ENCODE data around the gene GALNT9.
"Not testable (repeated sequence)": the region's sequence is repeated elsewhere in the genome, so short reads cannot be mapped to it uniquely, and the experiment has no call there.

GALNT9 gene

DNA sequence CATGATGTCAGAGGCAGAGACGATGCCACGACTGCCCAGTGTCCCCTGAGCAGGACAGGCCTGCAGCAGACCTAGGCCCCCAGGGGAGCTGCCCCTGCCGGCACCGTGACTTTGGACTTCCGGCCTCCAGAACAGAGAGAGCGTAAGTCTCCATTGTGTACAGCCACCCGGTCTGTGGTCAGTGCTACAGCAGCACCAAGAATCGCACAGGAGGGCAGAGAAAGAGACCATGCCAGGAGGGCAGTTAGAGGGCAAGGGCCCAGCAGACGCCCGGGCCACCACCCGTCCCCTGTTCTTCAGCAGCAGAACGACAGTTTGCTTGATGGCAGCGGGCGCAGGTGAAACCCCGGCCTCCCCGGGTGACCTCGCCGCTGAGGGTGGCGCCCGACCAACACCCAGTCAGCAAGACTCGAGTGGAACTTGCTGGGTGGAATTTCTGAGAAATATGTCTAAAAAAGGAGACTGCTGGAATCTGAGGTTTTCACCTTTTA is 19.7 kb downstream of the GALNT9 start:
- H3K4me3 ChIP-seq (ENCODE audit: low read depth, low read length), result no peak overlapping the region
- TF ChIP-seq, protein P1, sequence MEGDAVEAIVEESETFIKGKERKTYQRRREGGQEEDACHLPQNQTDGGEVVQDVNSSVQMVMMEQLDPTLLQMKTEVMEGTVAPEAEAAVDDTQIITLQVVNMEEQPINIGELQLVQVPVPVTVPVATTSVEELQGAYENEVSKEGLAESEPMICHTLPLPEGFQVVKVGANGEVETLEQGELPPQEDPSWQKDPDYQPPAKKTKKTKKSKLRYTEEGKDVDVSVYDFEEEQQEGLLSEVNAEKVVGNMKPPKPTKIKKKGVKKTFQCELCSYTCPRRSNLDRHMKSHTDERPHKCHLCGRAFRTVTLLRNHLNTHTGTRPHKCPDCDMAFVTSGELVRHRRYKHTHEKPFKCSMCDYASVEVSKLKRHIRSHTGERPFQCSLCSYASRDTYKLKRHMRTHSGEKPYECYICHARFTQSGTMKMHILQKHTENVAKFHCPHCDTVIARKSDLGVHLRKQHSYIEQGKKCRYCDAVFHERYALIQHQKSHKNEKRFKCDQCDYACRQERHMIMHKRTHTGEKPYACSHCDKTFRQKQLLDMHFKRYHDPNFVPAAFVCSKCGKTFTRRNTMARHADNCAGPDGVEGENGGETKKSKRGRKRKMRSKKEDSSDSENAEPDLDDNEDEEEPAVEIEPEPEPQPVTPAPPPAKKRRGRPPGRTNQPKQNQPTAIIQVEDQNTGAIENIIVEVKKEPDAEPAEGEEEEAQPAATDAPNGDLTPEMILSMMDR (IDR thresholded peaks at IDR 0.05; ENCODE audit: low read depth, low read length), result no peak

DNA sequence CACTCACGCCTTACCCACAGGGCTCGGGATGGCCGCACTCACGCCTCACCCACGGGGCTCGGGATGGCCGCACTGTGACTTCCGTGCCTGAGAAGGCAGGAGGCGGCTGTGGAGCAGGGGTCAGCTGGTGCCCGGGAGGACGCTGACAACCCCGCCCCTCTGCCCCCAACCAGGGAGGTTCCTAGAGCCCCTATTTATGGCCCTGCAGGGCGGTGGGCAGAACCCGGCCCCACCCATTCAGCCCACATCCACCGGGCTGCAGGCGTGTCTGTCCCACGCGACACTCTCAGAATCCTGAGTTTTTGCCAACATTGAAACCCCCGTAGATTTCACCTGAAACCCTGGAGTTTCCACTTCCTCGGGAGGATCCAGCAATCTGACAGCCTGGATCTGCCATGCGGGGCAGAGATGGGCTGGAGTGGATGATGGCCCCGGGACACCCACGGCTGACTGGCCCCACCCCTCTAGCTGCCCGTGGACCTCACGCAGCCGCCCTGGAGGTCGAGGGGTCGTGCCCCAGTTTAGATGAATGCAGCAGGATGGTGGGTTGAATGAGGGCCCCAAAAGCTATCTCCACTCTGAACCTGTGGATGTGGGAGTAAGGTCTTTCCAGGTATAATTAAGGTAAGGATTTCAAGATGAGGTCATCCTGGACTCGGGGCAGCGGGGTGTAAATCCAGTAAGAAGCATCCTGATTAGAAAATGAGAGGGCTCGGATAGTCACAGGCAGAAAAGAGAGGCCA is 20.4 kb downstream of the GALNT9 start:
- TF ChIP-seq, protein P1 (IDR thresholded peaks at IDR 0.05; ENCODE audit: low read depth, low read length), result no peak
- no peak overlapping the region for H3K4me3 ChIP-seq (ENCODE audit: low read depth, low read length)

DNA sequence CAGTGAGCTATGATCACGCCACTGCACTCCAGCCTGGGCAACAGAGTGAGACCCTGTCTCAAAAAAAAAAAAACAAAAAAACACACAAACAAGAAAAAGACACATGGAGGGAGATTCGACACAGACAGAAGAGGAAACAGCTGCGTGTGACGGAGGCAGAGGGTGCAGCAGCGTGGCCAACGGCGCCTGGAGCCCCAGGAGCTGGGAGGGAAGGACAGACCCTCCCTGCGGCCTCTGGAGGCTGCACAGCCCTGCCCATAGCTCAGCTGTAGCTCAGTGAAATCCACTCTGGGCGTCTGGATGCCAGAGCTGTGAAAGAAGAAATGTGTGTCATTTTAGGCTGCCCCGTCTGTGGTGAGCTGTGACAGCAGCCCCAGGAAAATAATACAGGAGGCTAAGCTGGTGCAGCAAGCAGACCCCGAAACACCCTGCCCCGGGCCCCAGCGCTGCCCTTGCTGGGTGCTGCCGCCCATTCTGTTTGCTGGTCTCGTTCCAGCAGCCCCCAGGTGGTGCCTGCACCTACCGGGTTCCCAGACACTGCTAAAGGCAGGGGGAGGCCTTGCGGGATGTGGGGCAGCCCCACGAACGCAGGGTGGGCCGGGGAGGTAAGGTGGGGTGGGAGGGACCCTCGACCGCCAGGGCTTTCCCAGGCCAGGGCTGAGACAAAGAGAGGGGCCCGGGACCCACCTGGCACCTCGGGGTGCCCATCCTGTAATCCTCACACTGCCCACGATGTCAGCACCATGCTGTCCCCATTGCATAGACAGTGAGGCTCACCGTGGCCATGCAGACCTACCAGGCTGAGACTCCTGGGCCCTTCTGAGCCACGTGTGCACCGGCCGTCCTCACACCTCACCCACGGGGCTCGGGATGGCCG is 21.2 kb downstream of the GALNT9 start:
- H3K4me3 ChIP-seq (ENCODE audit: low read depth, low read length), result no peak overlapping the region

DNA sequence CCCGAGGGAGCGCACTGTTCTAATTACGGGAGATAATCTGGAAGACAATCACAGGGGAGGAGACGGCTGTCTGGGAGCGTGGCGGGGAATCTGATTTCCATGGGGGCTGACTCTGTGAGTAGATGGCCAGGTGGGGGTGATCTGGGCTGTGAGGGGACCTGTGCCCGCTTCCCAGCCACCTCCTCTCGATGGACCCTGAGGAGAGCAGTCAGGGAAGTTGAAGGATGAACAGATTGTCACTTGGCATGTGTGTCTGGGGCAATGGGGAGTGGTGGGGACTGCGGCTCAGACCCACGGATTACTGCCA is 22.6 kb downstream of the GALNT9 start:
- no peak overlapping the region for H3K4me3 ChIP-seq (ENCODE audit: low read depth, low read length)
- TF ChIP-seq, protein P1 (IDR thresholded peaks at IDR 0.05; ENCODE audit: low read depth, low read length), result no peak

More for the DNA sequence above, 21.2 kb downstream of the GALNT9 start:
- TF ChIP-seq, protein P1 (IDR thresholded peaks at IDR 0.05; ENCODE audit: low read depth, low read length), result no peak

DNA sequence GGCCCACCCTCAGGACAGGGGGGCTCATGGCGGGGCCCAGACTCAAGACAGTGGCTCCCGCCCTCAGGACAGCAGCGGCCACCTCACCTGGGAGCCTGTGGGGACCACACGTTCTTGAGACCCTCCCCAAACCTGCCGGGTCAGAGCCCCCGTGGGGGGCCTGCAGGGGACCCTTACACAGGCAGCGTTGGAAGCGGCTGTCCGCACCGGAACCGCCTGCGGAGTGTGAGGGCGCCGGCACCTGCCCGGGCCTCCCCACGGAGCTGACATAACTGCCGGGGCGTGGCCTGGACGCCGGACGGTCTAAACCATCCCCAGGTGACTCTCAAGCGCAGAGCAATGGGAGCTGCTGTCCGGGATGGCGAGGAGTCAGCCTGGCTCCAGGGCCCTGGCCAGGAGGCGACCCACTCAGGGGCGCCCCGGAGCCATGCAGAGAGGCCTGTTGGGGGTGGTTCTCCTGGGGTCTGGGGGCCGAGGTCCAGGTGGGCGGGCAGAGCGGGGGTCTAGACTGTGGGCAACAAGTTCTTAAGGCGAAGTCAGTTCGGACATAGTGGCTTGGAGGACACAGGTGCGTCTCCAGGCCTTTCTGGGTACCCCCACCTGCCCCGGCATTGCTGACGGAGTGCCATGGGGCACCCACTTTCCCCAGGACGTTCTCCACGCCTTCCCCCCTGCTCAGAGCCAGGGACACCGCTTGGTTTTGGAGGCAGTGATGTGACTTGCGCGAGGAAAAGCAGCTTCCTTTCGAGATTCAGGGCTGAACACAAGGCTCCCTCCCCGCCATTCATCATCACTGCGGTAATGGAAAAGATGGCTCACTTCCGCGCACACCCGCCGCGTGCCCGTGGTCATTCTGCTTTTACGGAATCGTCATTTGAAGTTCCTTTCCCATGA is 23.2 kb downstream of the GALNT9 start:
- TF ChIP-seq, protein P1 (IDR thresholded peaks at IDR 0.05; ENCODE audit: low read depth, low read length), result no peak
- H3K4me3 ChIP-seq (ENCODE audit: low read depth, low read length), result no peak overlapping the region

DNA sequence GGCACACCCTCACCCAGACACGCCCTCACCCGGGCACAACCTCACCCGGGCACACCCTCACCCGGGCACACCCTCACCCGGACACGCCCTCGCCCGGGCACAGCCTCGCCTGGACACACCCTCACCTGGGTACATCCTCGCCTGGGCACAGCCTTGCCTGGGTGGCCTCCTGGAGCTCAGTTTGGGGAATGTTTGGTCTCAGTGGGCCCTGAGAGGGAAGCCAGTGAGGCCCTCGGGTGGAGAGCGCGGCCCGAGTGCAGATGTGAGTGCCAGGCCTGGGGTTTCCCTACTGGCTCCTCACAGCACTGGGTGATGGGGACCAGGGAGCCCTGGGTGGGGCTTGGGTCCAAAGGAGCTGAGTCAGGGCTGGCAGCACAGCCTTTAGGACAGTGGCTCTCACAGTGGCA is 23.8 kb downstream of the GALNT9 start:
- TF ChIP-seq, protein P1 (IDR thresholded peaks at IDR 0.05; ENCODE audit: low read depth, low read length), result no peak

DNA sequence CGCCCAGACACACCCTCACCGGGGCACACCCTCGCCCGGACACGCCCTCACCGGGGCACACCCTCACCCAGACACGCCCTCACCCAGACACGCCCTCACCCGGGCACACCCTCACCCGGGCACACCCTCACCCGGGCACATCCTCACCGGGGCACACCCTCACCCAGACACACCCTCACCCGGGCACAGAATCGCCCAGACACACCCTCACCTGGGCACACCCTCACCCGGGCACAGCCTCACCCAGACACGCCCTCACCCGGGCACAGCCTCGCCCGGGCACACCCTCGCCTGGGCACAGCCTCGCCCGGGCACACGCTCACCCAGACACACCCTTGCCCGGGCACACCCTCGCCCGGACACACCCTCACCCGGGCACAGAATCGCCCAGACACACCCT is 24.5 kb downstream of the GALNT9 start:
- H3K4me3 ChIP-seq (ENCODE audit: low read depth, low read length), result not testable (repeated sequence)

More for the DNA sequence above, 23.8 kb downstream of the GALNT9 start:
- H3K4me3 ChIP-seq (ENCODE audit: low read depth, low read length), result no peak overlapping the region

DNA sequence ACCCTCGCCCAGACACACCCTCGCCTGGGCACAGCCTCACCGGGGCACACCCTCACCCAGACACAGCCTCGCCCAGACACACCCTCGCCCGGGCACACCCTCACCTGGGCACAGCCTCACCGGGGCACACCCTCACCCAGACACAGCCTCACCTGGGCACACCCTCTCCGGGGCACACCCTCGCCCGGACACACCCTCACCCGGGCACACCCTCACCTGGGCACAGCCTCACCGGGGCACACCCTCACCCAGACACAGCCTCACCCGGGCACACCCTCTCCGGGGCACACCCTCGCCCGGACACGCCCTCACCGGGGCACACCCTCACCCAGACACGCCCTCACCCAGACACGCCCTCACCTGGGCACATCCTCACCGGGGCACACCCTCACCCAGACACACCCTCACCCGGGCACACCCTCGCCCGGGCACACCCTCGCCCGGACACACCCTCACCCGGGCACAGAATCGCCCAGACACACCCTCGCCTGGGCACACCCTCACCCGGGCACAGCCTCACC is 25.5 kb downstream of the GALNT9 start:
- not testable (repeated sequence) for H3K4me3 ChIP-seq (ENCODE audit: low read depth, low read length)
